Measurements from ENCODE around the gene MEPCE.

- TF ChIP-seq CBX5 (IDR thresholded peaks at IDR 0.05; ENCODE audit: low read depth, low read length) (no peak), CTCF (IDR thresholded peaks at IDR 0.05; ENCODE audit: control extremely low read depth in 1 of 3, insufficient read depth in 1 of 3, low read depth in 1 of 3, low read length in 3 of 3) (no peak), SUZ12 (IDR thresholded peaks at IDR 0.05; ENCODE audit: low read length) (no peak), EGR1 (IDR thresholded peaks at IDR 0.05; ENCODE audit: borderline replicate concordance, low read depth, low read length) (no peak), POLR2AphosphoS5 (IDR thresholded peaks at IDR 0.05; ENCODE audit: low read depth, low read length) (no peak), BRCA1 (IDR thresholded peaks at IDR 0.05; ENCODE audit: low read depth, low read length) (no peak), TBP (IDR thresholded peaks at IDR 0.05; ENCODE audit: low read depth, low read length) (no peak), EZH2 (IDR thresholded peaks at IDR 0.05; ENCODE audit: low read depth, low read length, severe bottlenecking) (no peak), POLR2A (IDR thresholded peaks at IDR 0.05; ENCODE audit: control extremely low read depth in 1 of 2, low read depth in 2 of 2, low read length in 2 of 2) (no peak), CREB1 (IDR thresholded peaks at IDR 0.05) (no peak), SP1 (IDR thresholded peaks at IDR 0.05; ENCODE audit: low read depth, low read length) (no peak), CEBPB (IDR thresholded peaks at IDR 0.05; ENCODE audit: low read depth, low read length) (no peak), TCF12 (IDR thresholded peaks at IDR 0.05; ENCODE audit: low read depth, low read length) (no peak)
Observed at GRCh38 chr7:100400041-100400440, 29.6 kb upstream of the MEPCE start.

Measured in H1 (cell line).